Activated T-helper 2 cell treated with anti-CD3 and anti-CD28 coated beads, Interferon-gamma antibody, Interleukin-2, Interleukin-4, amounts not matched to agents 10 μg/mL and 5 μg/mL and 100 μg/mL, durations not matched to agents 14 hours and 24 hours and 36 hours (primary cell): ENCODE results near the gene PLEKHN1. TPM values are rescaled to one million over a fixed set of nuclear protein-coding genes. Genes with fewer than 3 reads are reported as not detected.
A peak's percentile ranks its signal among the peaks of the same experiment; 100 is the strongest.
"Not testable (repeated sequence)": the region's sequence is repeated elsewhere in the genome, so short reads cannot be mapped to it uniquely, and the experiment has no call there.

Source experiments
- DNase-seq: peaks from one replicate; pipeline ENCODE4 v3.0.0; 2021; ENCODE audit warnings: low spot score
- H3K27ac Mint-ChIP-seq: one replicate; pipeline ENCODE4 v1.8.0; 2021; ENCODE audit warnings: mixed read lengths
- H3K27me3 Mint-ChIP-seq: one replicate; pipeline ENCODE4 v1.8.0; 2021; ENCODE audit warnings: low read depth, mixed read lengths
- H3K36me3 Mint-ChIP-seq: one replicate; pipeline ENCODE4 v1.8.0; 2021; ENCODE audit warnings: low read depth, mixed read lengths
- H3K4me1 Mint-ChIP-seq: one replicate; pipeline ENCODE4 v1.8.0; 2021; ENCODE audit warnings: low read depth, mixed read lengths
- H3K4me3 Mint-ChIP-seq: one replicate; pipeline ENCODE4 v1.8.0; 2021; ENCODE audit warnings: low read depth, mild to moderate bottlenecking, moderate library complexity, mixed read lengths
- H3K9me3 Mint-ChIP-seq: one replicate; pipeline ENCODE4 v1.8.0; 2021; ENCODE audit warnings: mixed read lengths
- intact Hi-C: fragments of 100-400 bp; cut with micrococcal nuclease; formaldehyde crosslinking; loops from one replicate; pipeline ENCODE4 v1.15.1; 2023
- total RNA-seq: library from RNA; stranded (reverse); gene quantifications from 2 replicates; pipeline ENCODE4 v1.2.3, GENCODE V29; 2022

PLEKHN1 gene
- total RNA-seq, 1 donor from 2014 or later: 3.7 TPM

DNA sequence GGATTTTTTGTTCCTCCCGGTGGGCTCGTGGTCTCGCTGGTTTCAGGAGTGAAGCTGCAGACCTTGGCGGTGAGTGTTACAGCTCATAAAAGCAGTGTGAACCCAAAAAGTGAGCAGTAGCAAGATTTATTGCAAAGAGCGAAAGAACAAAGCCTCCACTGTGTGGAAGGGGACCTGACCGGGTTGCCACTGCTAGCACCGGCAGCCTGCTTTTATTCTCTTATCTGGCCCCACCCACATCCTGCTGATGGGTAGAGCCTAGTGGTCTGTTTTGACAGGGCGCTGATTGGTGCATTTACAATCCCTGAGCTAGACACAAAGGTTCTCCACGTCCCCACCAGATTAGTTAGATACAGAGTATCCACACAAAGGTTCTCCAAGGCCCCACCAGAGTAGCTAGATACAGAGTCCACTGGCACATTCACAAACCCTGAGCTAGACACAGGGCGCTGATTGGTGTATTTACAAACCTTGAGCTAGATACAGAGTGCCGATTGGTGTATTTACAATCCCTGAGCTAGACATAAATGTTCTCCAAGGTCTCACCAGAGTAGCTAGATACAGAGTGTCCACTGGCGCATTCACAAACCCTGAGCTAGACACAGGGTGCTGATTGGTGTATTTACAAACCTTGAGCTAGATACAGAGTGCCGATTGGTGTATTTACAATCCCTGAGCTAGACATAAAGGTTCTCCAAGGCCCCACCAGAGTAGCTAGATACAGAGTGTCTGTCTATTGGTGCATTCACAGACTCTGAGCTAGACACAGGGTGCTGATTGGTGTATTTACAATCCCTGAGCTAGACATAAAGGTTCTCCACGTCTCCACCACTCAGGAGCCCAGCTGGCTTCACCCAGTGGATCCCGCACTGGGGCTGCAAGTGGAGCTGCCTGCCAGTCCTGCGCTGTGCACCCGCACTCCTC is 51.4 kb downstream of the PLEKHN1 start:
- not testable (repeated sequence) for H3K27ac Mint-ChIP-seq
- peak overlapping the region; percentile 13 for H3K4me3 Mint-ChIP-seq

DNA sequence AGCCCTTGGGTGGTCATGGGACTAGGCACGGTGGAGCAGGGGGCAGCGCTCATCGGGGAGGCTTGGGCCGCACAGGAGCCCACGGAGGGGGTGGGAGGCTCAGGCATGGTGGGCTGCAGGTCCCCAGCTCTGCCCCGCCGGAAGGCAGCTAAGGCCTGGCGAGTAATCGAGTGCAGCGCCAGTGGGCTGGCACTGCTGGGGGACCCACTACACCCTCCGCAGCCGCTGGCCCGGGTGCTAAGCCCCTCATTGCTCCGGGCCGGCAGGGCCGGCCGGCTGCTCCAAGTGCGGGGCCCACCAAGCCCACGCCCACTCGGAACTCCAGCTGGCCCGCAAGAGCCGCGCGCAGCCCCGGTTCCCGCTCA is 52.0 kb downstream of the PLEKHN1 start:
- DNase-seq, H3K9me3 Mint-ChIP-seq, H3K27ac Mint-ChIP-seq, H3K36me3 Mint-ChIP-seq: not testable (repeated sequence)
- intact Hi-C loops: loop anchor here (10.0 kb wide), 1 partner anchor 186 kb away; the partner anchor contains the start of gene TNFRSF18
- peaks cover 17% of the 10 kb centered on the region for H3K27me3 Mint-ChIP-seq
- peaks cover 20% of the 10 kb centered on the region for H3K4me1 Mint-ChIP-seq
- H3K4me3 Mint-ChIP-seq: peak overlapping the region; percentile 13

More for the DNA sequence above, 51.4 kb downstream of the PLEKHN1 start:
- intact Hi-C loops: loop anchor here (10.0 kb wide), 1 partner anchor 187 kb away; the partner anchor contains the start of gene TNFRSF18
- not testable (repeated sequence) for H3K9me3 Mint-ChIP-seq, H3K36me3 Mint-ChIP-seq, DNase-seq
- peaks cover 11% of the 10 kb centered on the region for H3K27me3 Mint-ChIP-seq
- H3K4me1 Mint-ChIP-seq: peaks cover 25% of the 10 kb centered on the region

DNA sequence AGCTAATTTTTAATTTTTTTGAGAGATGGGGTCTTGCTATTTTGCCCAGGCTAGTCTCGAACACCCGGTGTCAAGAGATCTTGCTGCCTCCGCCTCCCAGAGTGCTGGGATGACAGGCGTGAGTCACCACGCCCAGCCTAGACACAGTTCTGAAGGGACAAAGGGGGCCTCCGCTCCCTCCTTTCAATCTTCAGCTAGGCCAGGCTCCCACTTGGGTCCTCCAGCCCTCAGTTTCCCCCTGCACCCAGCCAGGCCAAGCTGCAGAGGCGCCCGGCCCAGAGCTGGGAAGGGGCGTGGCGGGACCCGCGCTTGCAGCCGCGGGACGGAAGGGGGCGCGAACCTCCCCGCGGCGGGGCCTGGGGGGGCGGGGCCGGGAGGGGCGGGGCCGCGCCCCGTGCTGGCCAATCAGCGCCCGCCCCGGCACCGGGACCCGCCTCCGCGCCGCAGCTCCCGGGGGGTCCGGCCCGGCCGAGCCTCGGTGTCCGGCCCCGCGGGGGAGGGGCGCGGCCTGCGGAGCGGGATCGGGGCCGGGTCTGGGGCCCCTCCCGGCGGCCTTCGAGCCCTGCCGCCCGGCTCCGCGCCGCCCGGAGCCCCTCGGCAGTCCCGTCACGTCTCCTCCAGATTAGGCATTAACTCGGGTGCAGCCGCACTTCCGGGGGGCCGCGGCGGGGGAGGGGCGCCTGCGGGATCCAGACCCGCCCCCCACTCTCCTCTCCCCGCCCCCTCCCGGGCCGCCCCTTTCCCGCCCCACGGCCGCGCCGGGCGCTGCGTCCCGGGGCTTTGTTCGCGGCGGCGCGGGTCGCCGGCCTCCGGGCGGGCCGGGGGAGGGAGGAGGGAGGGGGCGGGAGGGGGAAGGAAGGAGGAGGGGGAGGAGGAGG is 53.1 kb downstream of the PLEKHN1 start:
- peak; percentile 73 for DNase-seq
- Mint-ChIP-seq H3K9me3 (no peaks in the 10 kb centered on the region), H3K4me3 (peak overlapping the region; percentile 66), H3K27ac (no peak overlapping the region), H3K4me1 (peaks cover 11% of the 10 kb centered on the region), H3K27me3 (peaks cover 17% of the 10 kb centered on the region), H3K36me3 (peaks cover 3% of the 10 kb centered on the region)
- intact Hi-C loops: loop anchor here (10.0 kb wide), 1 partner anchor 185 kb away; the partner anchor contains the start of gene TNFRSF18

DNA sequence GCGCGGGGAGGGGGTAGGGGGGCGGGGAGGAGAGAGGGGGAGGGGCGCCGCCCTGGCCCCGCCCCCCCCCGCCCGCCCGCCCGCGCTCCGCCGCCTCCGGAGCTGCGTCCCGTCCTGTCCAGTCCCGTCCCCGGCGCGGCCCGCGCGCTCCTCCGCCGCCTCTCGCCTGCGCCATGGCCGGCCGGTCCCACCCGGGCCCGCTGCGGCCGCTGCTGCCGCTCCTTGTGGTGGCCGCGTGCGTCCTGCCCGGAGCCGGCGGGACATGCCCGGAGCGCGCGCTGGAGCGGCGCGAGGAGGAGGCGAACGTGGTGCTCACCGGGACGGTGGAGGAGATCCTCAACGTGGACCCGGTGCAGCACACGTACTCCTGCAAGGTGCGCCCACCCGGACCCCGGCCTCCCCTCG is 53.7 kb downstream of the PLEKHN1 start, which contains the start of gene AGRN:
AGRN (plus strand) TSS at position 121 of the 405 bp plus-strand sequence; CDS start at position 174, 53 bp downstream.
- H3K4me1 Mint-ChIP-seq: peaks cover 6% of the 10 kb centered on the region
- no peaks in the 10 kb centered on the region for H3K9me3 Mint-ChIP-seq
- H3K36me3 Mint-ChIP-seq: peaks cover 3% of the 10 kb centered on the region
- H3K27me3 Mint-ChIP-seq: peaks cover 17% of the 10 kb centered on the region
- intact Hi-C loops: loop anchor here (5.0 to 10.0 kb wide), 2 partner anchors 42 to 185 kb away; partner anchors contain the start of gene TNFRSF18
- peak within 1 kb of the TSS; percentile 66 for H3K4me3 Mint-ChIP-seq
- no peak within 1 kb of the TSS for H3K27ac Mint-ChIP-seq
- DNase-seq: no peak

DNA sequence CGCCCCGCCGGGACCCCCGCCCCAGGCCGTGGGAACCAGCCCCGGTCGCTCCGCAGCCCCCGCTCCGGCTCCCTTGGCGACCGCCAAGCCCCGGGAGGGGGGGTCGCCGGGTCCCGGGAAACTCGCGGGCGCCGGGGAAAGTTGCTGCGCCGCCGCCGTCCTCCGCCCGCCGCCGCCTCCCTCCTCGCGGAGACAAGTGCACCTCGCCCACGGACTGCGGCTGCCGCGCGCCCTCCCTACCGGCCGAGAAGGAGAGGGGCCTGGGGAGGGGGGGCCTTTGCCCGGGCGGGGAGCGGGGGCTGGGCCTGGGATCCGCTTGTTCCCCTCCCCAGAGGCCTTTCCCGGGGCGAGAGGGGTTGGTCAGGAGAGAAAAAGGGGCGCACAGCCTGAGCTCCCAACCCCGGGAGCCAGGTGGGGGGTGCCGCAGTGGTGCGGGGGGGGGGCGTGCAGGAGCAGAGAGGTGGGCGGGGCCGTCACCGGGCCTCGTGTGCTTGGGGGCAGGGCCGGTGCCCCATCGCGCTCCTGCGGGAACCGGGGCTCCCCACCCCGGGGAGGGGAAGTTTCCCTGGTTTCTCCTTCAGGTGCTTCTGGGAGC is 54.2 kb downstream of the PLEKHN1 start:
- Mint-ChIP-seq H3K36me3 (peaks cover 3% of the 10 kb centered on the region), H3K27ac (no peak overlapping the region), H3K4me1 (peaks cover 6% of the 10 kb centered on the region), H3K27me3 (peaks cover 17% of the 10 kb centered on the region), H3K9me3 (no peaks in the 10 kb centered on the region), H3K4me3 (peak overlapping the region; percentile 52)
- intact Hi-C loops: loop anchor here (5.0 kb wide), 1 partner anchor 42 kb away; no protein-coding TSS in a partner anchor
- no peak for DNase-seq

DNA sequence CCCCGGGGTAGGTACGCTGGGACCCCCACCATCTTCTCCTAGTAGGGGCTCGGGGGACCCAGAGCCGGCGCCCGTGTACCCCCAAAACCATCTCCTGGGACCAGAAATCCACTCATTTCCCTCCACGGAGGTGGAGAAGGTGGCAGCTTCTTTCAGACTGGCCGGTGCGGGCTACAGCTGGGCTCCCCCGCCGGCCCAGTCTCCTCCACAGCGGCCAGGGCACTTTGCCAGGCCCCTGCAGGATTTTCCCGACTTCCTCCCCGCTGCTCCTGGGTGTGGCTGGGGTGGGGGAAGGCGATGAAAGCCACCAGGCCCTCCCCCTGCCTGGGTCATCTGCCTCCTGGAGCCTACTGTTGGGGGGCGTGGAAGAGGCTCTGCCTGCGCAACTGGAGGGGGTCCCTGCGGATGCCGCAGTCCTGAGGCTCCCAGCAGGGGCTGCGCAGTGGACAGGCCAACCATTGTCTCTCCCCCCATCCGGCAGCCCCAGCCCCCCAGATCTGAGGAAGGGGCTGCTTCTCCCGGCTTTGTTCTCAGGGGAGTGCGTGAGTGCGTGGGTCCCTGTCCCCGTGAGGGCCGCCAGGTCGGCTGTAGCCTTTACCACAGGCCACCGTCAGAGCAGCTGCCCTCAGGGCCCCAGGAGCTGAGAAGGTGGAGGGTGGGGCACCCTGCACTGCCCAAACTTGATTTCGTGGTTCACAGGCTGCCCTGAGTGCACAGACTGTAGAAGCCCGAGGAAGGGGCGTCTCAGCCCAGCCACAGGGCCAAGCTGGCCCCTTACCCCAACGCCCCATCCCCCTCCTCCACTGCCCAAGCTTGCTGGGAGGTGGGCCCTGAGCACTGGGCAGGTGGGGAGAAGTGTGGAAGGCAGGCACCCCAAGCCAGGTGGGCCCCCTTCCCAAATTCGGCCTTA is 55.0 kb downstream of the PLEKHN1 start:
- Mint-ChIP-seq H3K4me1 (peaks cover 6% of the 10 kb centered on the region), H3K36me3 (peaks cover 3% of the 10 kb centered on the region), H3K9me3 (no peaks in the 10 kb centered on the region), H3K4me3 (peak overlapping the region; percentile 52), H3K27ac (no peak overlapping the region), H3K27me3 (peaks cover 17% of the 10 kb centered on the region)
- intact Hi-C loops: loop anchor here (5.0 kb wide), 1 partner anchor 41 kb away; no protein-coding TSS in a partner anchor
- DNase-seq: no peak

DNA sequence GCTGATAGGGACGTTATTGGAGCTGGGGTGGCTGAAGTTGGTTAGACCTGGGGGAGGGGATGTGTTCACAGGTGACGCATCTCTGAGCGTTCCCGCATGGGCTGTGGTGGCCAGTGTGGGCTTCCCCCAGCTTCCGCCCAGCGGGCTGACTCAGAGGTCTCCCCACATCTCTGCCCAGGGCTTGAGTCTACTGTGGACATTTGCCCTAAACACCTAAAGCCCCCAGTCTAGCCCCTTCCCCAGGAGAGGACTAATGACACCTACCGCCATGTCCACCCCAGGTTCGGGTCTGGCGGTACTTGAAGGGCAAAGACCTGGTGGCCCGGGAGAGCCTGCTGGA is 55.6 kb downstream of the PLEKHN1 start:
- Mint-ChIP-seq H3K9me3 (no peaks in the 10 kb centered on the region), H3K4me1 (peaks cover 6% of the 10 kb centered on the region), H3K4me3 (no peak overlapping the region), H3K27ac (no peak overlapping the region), H3K36me3 (peaks cover 3% of the 10 kb centered on the region), H3K27me3 (peaks cover 17% of the 10 kb centered on the region)
- no peak for DNase-seq
- intact Hi-C loops: loop anchor here (5.0 kb wide), 1 partner anchor 40 kb away; no protein-coding TSS in a partner anchor

DNA sequence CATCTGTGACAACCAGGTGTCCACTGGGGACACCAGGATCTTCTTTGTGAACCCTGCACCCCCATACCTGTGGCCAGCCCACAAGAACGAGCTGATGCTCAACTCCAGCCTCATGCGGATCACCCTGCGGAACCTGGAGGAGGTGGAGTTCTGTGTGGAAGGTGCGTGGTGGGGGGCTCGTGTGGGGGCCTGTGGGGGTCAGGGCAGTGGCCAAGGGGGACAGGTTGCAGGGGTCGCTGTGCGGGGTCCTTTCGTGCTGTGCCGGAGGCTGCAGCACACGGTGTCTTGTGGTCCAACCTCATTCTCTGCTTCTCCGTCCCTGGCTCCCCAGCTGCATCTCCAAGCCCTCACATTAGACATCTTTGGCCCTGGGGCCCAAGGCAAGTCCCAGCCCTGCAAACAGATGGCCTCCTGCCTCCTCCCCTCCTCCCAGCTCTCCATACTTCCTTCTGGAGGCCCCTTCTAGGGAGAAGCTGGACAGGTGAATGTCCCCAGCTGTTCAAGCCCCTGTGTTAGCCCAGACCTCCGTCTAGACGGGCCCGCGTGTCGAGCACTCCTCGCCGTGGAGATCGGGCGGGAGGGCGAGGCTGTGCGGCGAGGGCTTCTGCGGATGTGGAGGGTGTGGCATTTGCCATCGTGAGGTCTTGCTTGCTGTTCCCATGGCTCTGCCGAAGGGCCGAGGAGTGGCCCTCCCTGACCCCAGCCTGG is 56.2 kb downstream of the PLEKHN1 start:
- no peaks in the 10 kb centered on the region for H3K9me3 Mint-ChIP-seq
- H3K4me3 Mint-ChIP-seq: no peak overlapping the region

DNA sequence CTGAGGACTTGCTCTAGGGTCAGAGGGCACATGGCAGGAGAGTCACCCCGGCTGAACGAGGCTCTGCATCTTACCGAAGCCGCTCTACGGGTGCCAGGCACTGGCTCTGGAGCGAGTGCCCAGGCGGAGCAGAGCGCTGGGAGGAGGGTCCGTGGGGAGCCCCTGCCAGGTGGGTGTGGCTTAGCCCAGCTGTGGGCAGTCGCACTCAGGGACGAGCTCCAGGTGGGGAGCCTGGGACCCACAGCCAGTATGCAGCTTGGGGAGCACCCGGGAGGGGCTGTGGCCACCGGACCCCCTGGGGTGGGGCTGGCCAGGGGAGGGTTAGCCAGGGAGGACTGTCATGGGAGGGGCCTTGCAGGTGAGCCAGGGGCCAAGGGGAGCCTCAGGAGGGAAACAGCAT is 57.4 kb downstream of the PLEKHN1 start:
- H3K27me3 Mint-ChIP-seq: peaks cover 17% of the 10 kb centered on the region
- intact Hi-C loops: loop anchor here (5.0 kb wide), 1 partner anchor 39 kb away; no protein-coding TSS in a partner anchor
- H3K4me1 Mint-ChIP-seq: no peaks in the 10 kb centered on the region
- no peak overlapping the region for H3K4me3 Mint-ChIP-seq
- H3K36me3 Mint-ChIP-seq: no peaks in the 10 kb centered on the region
- no peak overlapping the region for H3K27ac Mint-ChIP-seq
- no peak for DNase-seq
- no peaks in the 10 kb centered on the region for H3K9me3 Mint-ChIP-seq

More for the DNA sequence above, 56.2 kb downstream of the PLEKHN1 start:
- no peak for DNase-seq
- no peak overlapping the region for H3K27ac Mint-ChIP-seq
- no peaks in the 10 kb centered on the region for H3K36me3 Mint-ChIP-seq
- H3K4me1 Mint-ChIP-seq: peaks cover 1% of the 10 kb centered on the region
- H3K27me3 Mint-ChIP-seq: peaks cover 17% of the 10 kb centered on the region
- intact Hi-C loops: loop anchor here (5.0 kb wide), 1 partner anchor 40 kb away; no protein-coding TSS in a partner anchor

DNA sequence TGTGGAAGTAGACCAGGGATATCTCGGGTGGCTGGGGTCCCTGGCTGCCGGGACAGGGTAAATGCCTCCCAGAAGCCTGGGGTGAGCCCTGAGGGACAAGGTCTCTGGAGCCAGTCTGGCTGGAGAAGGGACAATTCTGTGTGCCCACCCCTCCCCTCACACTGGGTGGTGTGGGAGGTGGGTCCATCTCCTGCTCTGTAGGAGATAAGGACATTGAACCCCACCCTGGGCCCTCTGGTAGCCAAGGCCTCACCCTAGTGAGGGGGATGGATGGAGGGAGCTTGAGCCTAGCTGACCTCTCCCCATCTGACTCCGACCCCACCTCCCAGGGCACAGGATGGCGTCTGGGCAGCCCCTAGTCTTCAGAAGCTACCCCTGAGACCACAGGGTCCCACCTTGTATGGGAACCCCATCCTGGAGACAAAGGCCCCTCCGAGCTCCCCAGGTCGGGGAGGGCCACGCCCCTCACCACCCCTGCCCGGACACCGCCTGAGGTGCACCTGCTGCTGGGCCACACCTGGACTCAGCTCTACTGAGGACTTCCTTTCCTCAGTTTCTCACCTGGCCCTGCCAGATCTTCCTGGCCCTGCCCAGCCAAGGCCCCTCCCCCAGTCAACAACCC is 58.0 kb downstream of the PLEKHN1 start:
- Mint-ChIP-seq H3K9me3 (no peaks in the 10 kb centered on the region), H3K27me3 (peaks cover 17% of the 10 kb centered on the region), H3K4me3 (no peak overlapping the region), H3K4me1 (no peaks in the 10 kb centered on the region), H3K36me3 (no peaks in the 10 kb centered on the region), H3K27ac (no peak overlapping the region)
- DNase-seq: no peak
- intact Hi-C loops: loop anchor here (5.0 kb wide), 1 partner anchor 38 kb away; no protein-coding TSS in a partner anchor
